Neural cell (in vitro differentiated cells): ENCODE measurements around the gene ST6GALNAC3.

Experiments used
- CTCF ChIP-seq: fragments of 450-650 bp; IDR thresholded peaks from 2 replicates; pipeline ENCODE4 v1.5.1; 2014; ENCODE audit warnings: antibody characterized with exemption, mild to moderate bottlenecking, moderate library complexity; ENCODE audit not compliant: poor library complexity, severe bottlenecking
- REST ChIP-seq: IDR thresholded peaks from 2 replicates; pipeline ENCODE4 v1.6.1; 2012; ENCODE audit warnings: borderline replicate concordance

GRCh38 chr1:76209648-76210047, 135.1 kb downstream of the ST6GALNAC3 start:
- no peak for TF ChIP-seq CTCF
- no peak for TF ChIP-seq REST
